Stimulated activated naive B cell treated with anti-CD40 and anti-IgM and Interleukin-4, amounts not matched to agents 10 μg/mL and 1 μg/mL and 100 μg/mL, for 72 hours (primary cell): ENCODE results near the gene PYROXD2.

Experiments
- ATAC-seq, 2 donors: fragments of 150-1000 bp; cut with Tn5 transposase; replicated peaks; 2 replicates each; pipeline ENCODE4 v1.10.0; 2021; ENCODE audit warnings: moderate library complexity in 1 of 2
- DNase-seq: peaks from one replicate; pipeline ENCODE4 v3.0.0; 2021
- H3K27ac Mint-ChIP-seq: one replicate; pipeline ENCODE4 v1.8.0; 2022; ENCODE audit warnings: mild to moderate bottlenecking, mixed read lengths
- H3K27me3 Mint-ChIP-seq, 2 donors: one replicate each; pipeline ENCODE4 v1.8.0; 2022; ENCODE audit warnings: mixed read lengths in 2 of 2
- H3K36me3 Mint-ChIP-seq, 2 donors: one replicate each; pipeline ENCODE4 v1.8.0; 2022; ENCODE audit warnings: mixed read lengths in 2 of 2, mild to moderate bottlenecking in 1 of 2
- H3K4me1 Mint-ChIP-seq, 2 donors: one replicate each; pipeline ENCODE4 v1.8.0; 2022; ENCODE audit warnings: mixed read lengths in 2 of 2, mild to moderate bottlenecking in 1 of 2
- H3K4me3 Mint-ChIP-seq, 2 donors: one replicate each; pipeline ENCODE4 v1.8.0; 2022; ENCODE audit warnings: mild to moderate bottlenecking in 2 of 2, mixed read lengths in 2 of 2, moderate library complexity in 1 of 2
- H3K9me3 Mint-ChIP-seq, 2 donors: one replicate each; pipeline ENCODE4 v1.8.0; 2022; ENCODE audit warnings: mixed read lengths in 2 of 2, mild to moderate bottlenecking in 1 of 2

The PYROXD2 gene

GRCh38 chr10:98446661-98447221 is 31.8 kb upstream of the PYROXD2 start, which contains the start of gene HPS1:
Gene HPS1, minus strand, starts transcription at chr10:98446935. Its CDS starts 3,695 bp downstream, at chr10:98443240.
- peaks cover 37 to 57% of the 10 kb centered on the region in 2 donors for H3K4me1 Mint-ChIP-seq
- no peaks in the 10 kb centered on the region for H3K9me3 Mint-ChIP-seq
- peak; percentile 87 to 92 for ATAC-seq
- peaks cover 25 to 32% of the 10 kb centered on the region in 2 donors for H3K36me3 Mint-ChIP-seq
- H3K27me3 Mint-ChIP-seq: no peaks in the 10 kb centered on the region
- H3K27ac Mint-ChIP-seq: peak within 1 kb of the TSS; percentile 97
- DNase-seq: peak; percentile 90
- peak within 1 kb of the TSS; percentile 93 to 98 for H3K4me3 Mint-ChIP-seq

GRCh38 chr10:98446151-98446660 is 31.2 kb upstream of the PYROXD2 start:
- H3K36me3 Mint-ChIP-seq: peaks cover 30 to 37% of the 10 kb centered on the region in 2 donors
- no peak for DNase-seq

GRCh38 chr10:98445200-98445812 is 30.3 kb upstream of the PYROXD2 start:
- Mint-ChIP-seq H3K9me3 (no peaks in the 10 kb centered on the region), H3K27ac (peak overlapping the region; percentile 97), H3K4me1 (peaks cover 38 to 67% of the 10 kb centered on the region in 2 donors), H3K4me3 (peak overlapping the region; percentile 93 to 98), H3K36me3 (peaks cover 33 to 42% of the 10 kb centered on the region in 2 donors), H3K27me3 (no peaks in the 10 kb centered on the region)
- ATAC-seq (no peak), DNase-seq (no peak)

More at GRCh38 chr10:98446151-98446660, 31.2 kb upstream of the PYROXD2 start:
- peak overlapping the region; percentile 97 for H3K27ac Mint-ChIP-seq
- ATAC-seq: peak; percentile 23 to 50
- no peaks in the 10 kb centered on the region for H3K27me3 Mint-ChIP-seq
- H3K9me3 Mint-ChIP-seq: no peaks in the 10 kb centered on the region
- H3K4me3 Mint-ChIP-seq: peak overlapping the region; percentile 93 to 98
- H3K4me1 Mint-ChIP-seq: peaks cover 38 to 62% of the 10 kb centered on the region in 2 donors

GRCh38 chr10:98444314-98445006 is 29.5 kb upstream of the PYROXD2 start:
- ATAC-seq: peak; percentile 60 to 68
- no peaks in the 10 kb centered on the region for H3K27me3 Mint-ChIP-seq
- peaks cover 38 to 67% of the 10 kb centered on the region in 2 donors for H3K4me1 Mint-ChIP-seq
- peak overlapping the region; percentile 51 to 98 for H3K4me3 Mint-ChIP-seq
- H3K9me3 Mint-ChIP-seq: no peaks in the 10 kb centered on the region
- peak overlapping the region; percentile 97 for H3K27ac Mint-ChIP-seq
- DNase-seq: peak; percentile 35
- H3K36me3 Mint-ChIP-seq: peaks cover 39 to 49% of the 10 kb centered on the region in 2 donors

GRCh38 chr10:98438715-98439114 is 23.7 kb upstream of the PYROXD2 start:
- DNase-seq (no peak), ATAC-seq (no peak)
- H3K36me3 Mint-ChIP-seq: peaks cover 75 to 85% of the 10 kb centered on the region in 2 donors
- H3K27me3 Mint-ChIP-seq: no peaks in the 10 kb centered on the region
- H3K9me3 Mint-ChIP-seq: no peaks in the 10 kb centered on the region
- no peak overlapping the region for H3K27ac Mint-ChIP-seq
- H3K4me1 Mint-ChIP-seq: peaks cover 20 to 39% of the 10 kb centered on the region in 2 donors
- no peak overlapping the region for H3K4me3 Mint-ChIP-seq

- H3K27ac Mint-ChIP-seq: no peak overlapping the region
- no peak overlapping the region for H3K4me3 Mint-ChIP-seq
- ATAC-seq: no peak
- peaks cover 9 to 19% of the 10 kb centered on the region in 2 donors for H3K4me1 Mint-ChIP-seq
- H3K36me3 Mint-ChIP-seq: peaks cover 69 to 83% of the 10 kb centered on the region in 2 donors
- H3K9me3 Mint-ChIP-seq: peaks cover 3 to 6% of the 10 kb centered on the region in 2 donors
- no peak for DNase-seq
- no peaks in the 10 kb centered on the region for H3K27me3 Mint-ChIP-seq
Measured at GRCh38 chr10:98436704-98437103, 21.7 kb upstream of the PYROXD2 start.

- Mint-ChIP-seq H3K4me3 (no peak overlapping the region), H3K9me3 (peaks cover 3 to 6% of the 10 kb centered on the region in 2 donors), H3K27ac (no peak overlapping the region), H3K27me3 (no peaks in the 10 kb centered on the region), H3K36me3 (peaks cover 75 to 88% of the 10 kb centered on the region in 2 donors), H3K4me1 (peaks cover 7 to 10% of the 10 kb centered on the region in 2 donors)
- no peak for DNase-seq
- no peak for ATAC-seq
Measured at GRCh38 chr10:98435178-98435577, 20.2 kb upstream of the PYROXD2 start.

GRCh38 chr10:98433881-98434732 is 19.1 kb upstream of the PYROXD2 start:
- Mint-ChIP-seq H3K9me3 (peaks cover 3 to 6% of the 10 kb centered on the region in 2 donors), H3K36me3 (peaks cover 73 to 81% of the 10 kb centered on the region in 2 donors), H3K27ac (no peak overlapping the region), H3K4me1 (peaks cover 7 to 10% of the 10 kb centered on the region in 2 donors), H3K27me3 (no peaks in the 10 kb centered on the region), H3K4me3 (no peak overlapping the region)
- DNase-seq: no peak
- ATAC-seq: no peak

GRCh38 chr10:98433371-98433770 is 18.4 kb upstream of the PYROXD2 start:
- Mint-ChIP-seq H3K4me1 (peaks cover 6 to 7% of the 10 kb centered on the region in 2 donors), H3K4me3 (no peak overlapping the region), H3K27ac (no peak overlapping the region), H3K9me3 (peaks cover 3 to 6% of the 10 kb centered on the region in 2 donors), H3K36me3 (peaks cover 69 to 76% of the 10 kb centered on the region in 2 donors), H3K27me3 (no peaks in the 10 kb centered on the region)
- no peak for DNase-seq
- ATAC-seq: no peak

- no peak for DNase-seq
- Mint-ChIP-seq H3K27ac (no peak overlapping the region), H3K27me3 (no peaks in the 10 kb centered on the region), H3K36me3 (peaks cover 64 to 73% of the 10 kb centered on the region in 2 donors), H3K9me3 (peaks cover 3 to 6% of the 10 kb centered on the region in 2 donors), H3K4me3 (no peak overlapping the region), H3K4me1 (peaks cover 0 to 2% of the 10 kb centered on the region in 2 donors)
- no peak for ATAC-seq
Measured at GRCh38 chr10:98432330-98432729, 17.3 kb upstream of the PYROXD2 start.

GRCh38 chr10:98431016-98431415 is 16.0 kb upstream of the PYROXD2 start:
- peaks cover 57 to 66% of the 10 kb centered on the region in 2 donors for H3K36me3 Mint-ChIP-seq
- H3K9me3 Mint-ChIP-seq: peaks cover 3 to 6% of the 10 kb centered on the region in 2 donors
- peak overlapping the region; percentile 90 for H3K27ac Mint-ChIP-seq
- H3K4me3 Mint-ChIP-seq: no peak overlapping the region
- no peaks in the 10 kb centered on the region for H3K4me1 Mint-ChIP-seq
- no peaks in the 10 kb centered on the region for H3K27me3 Mint-ChIP-seq
- DNase-seq (no peak), ATAC-seq (no peak)

GRCh38 chr10:98430427-98430826 is 15.4 kb upstream of the PYROXD2 start:
- ATAC-seq: no peak
- Mint-ChIP-seq H3K4me3 (no peak overlapping the region), H3K4me1 (no peaks in the 10 kb centered on the region), H3K36me3 (peaks cover 57 to 63% of the 10 kb centered on the region in 2 donors), H3K27ac (peak overlapping the region; percentile 90), H3K9me3 (peaks cover 3 to 6% of the 10 kb centered on the region in 2 donors), H3K27me3 (no peaks in the 10 kb centered on the region)
- DNase-seq: no peak

GRCh38 chr10:98429320-98430072 is 14.5 kb upstream of the PYROXD2 start:
- DNase-seq: no peak
- H3K4me3 Mint-ChIP-seq: no peak overlapping the region
- no peak overlapping the region for H3K27ac Mint-ChIP-seq
- peaks cover 54 to 56% of the 10 kb centered on the region in 2 donors for H3K36me3 Mint-ChIP-seq
- no peak for ATAC-seq
- H3K27me3 Mint-ChIP-seq: no peaks in the 10 kb centered on the region
- H3K4me1 Mint-ChIP-seq: no peaks in the 10 kb centered on the region
- H3K9me3 Mint-ChIP-seq: peaks cover 3 to 6% of the 10 kb centered on the region in 2 donors
